GM06990 (cell line): Measurements from ENCODE around the gene NAGLU.

Source experiments
- DNase-seq: peaks from one replicate; pipeline ENCODE4 v3.0.0-alpha.2; 2011; ENCODE audit not compliant: insufficient read length; ENCODE audit errors: extremely low read depth
- H3K27me3 ChIP-seq: replicated peaks from 2 replicates; pipeline ENCODE4 v1.6.0; 2011; ENCODE audit warnings: low read length; ENCODE audit not compliant: control insufficient read depth, insufficient read depth
- H3K36me3 ChIP-seq: 2 replicates; pipeline ENCODE4 v1.5.1; 2011; ENCODE audit warnings: low read length; ENCODE audit not compliant: control insufficient read depth, insufficient read depth
- H3K4me3 ChIP-seq: replicated peaks from 2 replicates; pipeline ENCODE4 v1.5.1; 2011; ENCODE audit warnings: low read depth, mild to moderate bottlenecking, control low read depth, low read length
- TF ChIP-seq, protein P1 (sequence below): IDR thresholded peaks from 2 replicates; pipeline ENCODE4 v1.5.1; 2011; ENCODE audit warnings: low read length, control low read depth, mild to moderate bottlenecking, inconsistent platforms; ENCODE audit not compliant: insufficient read depth, poor library complexity, severe bottlenecking

Gene NAGLU

DNA sequence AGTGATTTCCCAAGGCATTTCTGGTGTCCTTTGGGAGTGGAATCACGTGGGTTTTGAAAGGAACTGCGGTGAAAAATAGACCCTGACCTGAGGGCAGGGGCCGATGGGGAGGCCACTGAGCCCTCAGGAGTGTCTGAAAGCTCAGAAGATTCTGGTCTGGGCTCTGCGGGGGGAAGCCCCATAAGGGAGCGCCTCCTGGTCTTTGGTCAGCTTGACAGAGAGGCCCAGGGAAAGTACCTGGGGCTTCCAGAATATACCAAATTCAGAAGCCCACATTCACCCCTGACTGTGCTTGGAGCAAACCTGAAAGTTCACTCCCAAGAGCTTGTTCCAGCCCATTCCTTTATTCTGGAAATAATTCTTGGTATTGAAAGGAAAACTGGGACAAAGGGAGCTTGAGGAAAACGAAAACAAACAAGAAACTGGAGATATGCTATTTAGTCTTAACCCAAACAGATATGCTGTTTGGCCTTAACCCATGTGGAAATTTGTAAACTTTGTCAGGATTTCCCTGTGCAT is 23.2 kb upstream of the NAGLU start:
- Histone ChIP-seq H3K36me3 (peaks cover 41% of the 10 kb centered on the region), H3K27me3 (no peaks in the 10 kb centered on the region), H3K4me3 (no peak overlapping the region)
- TF ChIP-seq, protein P1, sequence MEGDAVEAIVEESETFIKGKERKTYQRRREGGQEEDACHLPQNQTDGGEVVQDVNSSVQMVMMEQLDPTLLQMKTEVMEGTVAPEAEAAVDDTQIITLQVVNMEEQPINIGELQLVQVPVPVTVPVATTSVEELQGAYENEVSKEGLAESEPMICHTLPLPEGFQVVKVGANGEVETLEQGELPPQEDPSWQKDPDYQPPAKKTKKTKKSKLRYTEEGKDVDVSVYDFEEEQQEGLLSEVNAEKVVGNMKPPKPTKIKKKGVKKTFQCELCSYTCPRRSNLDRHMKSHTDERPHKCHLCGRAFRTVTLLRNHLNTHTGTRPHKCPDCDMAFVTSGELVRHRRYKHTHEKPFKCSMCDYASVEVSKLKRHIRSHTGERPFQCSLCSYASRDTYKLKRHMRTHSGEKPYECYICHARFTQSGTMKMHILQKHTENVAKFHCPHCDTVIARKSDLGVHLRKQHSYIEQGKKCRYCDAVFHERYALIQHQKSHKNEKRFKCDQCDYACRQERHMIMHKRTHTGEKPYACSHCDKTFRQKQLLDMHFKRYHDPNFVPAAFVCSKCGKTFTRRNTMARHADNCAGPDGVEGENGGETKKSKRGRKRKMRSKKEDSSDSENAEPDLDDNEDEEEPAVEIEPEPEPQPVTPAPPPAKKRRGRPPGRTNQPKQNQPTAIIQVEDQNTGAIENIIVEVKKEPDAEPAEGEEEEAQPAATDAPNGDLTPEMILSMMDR: no peak
- no peak for DNase-seq

DNA sequence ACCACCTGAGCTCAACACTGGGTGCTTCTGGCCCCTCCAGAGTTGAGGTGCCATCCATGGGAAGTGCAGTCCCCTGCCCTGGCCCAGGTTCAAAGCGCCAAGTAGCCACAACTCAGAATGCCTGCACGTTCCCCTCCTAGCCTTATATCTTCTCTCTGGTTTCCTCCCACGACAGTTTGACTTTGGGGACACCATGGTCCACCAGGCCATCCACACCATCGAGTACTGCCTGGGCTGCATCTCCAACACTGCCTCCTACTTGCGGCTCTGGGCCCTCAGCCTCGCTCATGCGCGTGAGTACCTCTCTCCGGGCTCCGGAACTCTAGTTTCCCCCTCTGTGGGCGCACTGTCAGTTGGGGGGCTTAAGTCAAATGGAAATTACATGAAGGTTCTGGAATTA is 22.4 kb upstream of the NAGLU start:
- peaks cover 38% of the 10 kb centered on the region for H3K36me3 ChIP-seq

DNA sequence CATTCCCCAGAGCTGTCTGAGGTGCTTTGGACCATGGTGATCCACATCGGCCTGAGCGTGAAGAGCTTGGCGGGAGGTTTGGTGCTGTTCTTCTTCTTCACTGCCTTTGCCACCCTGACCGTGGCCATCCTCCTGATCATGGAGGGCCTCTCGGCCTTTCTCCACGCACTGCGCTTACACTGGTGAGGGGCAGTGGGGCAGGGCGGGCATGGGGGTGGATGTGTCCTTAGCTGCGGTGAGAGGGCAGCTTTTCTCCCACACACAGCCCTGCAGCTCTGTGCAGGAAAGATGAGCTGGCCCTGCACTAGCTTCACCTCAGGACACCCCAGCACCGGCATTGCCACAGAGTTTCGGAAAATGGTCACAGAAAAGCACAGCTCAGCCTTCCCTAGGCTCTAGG is 21.8 kb upstream of the NAGLU start:
- H3K4me3 ChIP-seq: no peak overlapping the region
- DNase-seq: no peak
- peaks cover 36% of the 10 kb centered on the region for H3K36me3 ChIP-seq
- no peaks in the 10 kb centered on the region for H3K27me3 ChIP-seq
- TF ChIP-seq, protein P1: no peak

More for the DNA sequence above, 22.4 kb upstream of the NAGLU start:
- DNase-seq: no peak
- TF ChIP-seq, protein P1: no peak
- no peak overlapping the region for H3K4me3 ChIP-seq
- no peaks in the 10 kb centered on the region for H3K27me3 ChIP-seq

DNA sequence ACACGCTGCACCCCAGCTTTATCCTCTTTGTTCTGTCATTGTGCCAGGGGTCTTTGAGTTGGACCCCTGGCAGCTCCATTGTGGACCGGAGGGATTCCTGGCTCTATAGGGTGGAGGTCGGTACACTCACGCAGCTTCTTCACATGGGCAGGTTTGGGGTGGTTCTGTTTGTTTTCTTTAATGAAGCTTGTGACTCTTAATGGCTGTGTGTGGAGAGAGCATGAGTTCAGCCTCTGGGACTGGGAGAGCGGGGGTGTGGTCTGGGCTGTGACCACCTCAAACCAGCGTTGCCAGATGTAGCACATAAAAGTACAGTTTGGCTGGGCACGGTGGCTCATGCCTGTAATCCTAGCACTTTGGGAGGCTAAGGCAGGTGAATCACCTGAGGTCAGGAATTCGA is 21.2 kb upstream of the NAGLU start:
- DNase-seq: no peak
- TF ChIP-seq, protein P1: no peak
- H3K27me3 ChIP-seq: no peaks in the 10 kb centered on the region
- H3K4me3 ChIP-seq: no peak overlapping the region
- H3K36me3 ChIP-seq: peaks cover 33% of the 10 kb centered on the region

DNA sequence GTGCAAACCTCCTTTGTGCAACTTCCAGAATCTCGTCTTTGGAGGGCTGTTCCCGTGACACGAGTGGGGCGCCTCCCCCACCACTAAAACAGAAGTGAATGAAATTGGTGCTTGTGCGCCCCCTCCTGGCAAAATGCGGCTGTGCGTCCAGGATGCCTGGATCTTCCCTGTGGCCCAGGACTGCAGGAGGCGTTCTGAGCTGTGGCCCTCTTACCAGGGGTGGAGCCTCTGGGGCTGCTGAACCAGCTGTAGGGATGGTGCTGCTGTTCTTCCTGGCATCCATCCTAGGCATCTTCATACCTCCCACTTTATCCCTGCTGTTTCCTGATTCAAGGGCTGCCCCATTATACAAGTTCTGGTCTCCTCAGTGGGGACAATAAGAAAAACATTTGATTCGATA is 18.5 kb upstream of the NAGLU start:
- no peak overlapping the region for H3K4me3 ChIP-seq
- peaks cover 44% of the 10 kb centered on the region for H3K36me3 ChIP-seq
- no peaks in the 10 kb centered on the region for H3K27me3 ChIP-seq
- TF ChIP-seq, protein P1: peak; percentile 92
- peak; percentile 57 for DNase-seq
